IPS DF 6.9 (cell line): ENCODE data around the gene PARD3B.

Experiments used
- DNase-seq: peaks from one replicate; pipeline ENCODE4 v3.0.0-alpha.2; 2013; ENCODE audit warnings: low read depth, low spot score
- H3K27ac ChIP-seq: one replicate; pipeline ENCODE4 v1.5.1; 2013; ENCODE audit warnings: low read length, control low read depth
- H3K27me3 ChIP-seq: 2 replicates; pipeline ENCODE4 v1.6.1; 2013; ENCODE audit warnings: mild to moderate bottlenecking, low read length; ENCODE audit not compliant: control insufficient read depth, insufficient read depth
- H3K36me3 ChIP-seq: 2 replicates; pipeline ENCODE4 v1.6.1; 2013; ENCODE audit warnings: low read length; ENCODE audit not compliant: control insufficient read depth, insufficient read depth
- H3K4me1 ChIP-seq: 2 replicates; pipeline ENCODE4 v1.6.1; 2013; ENCODE audit warnings: low read length; ENCODE audit not compliant: control insufficient read depth, insufficient read depth
- H3K4me3 ChIP-seq: 2 replicates; pipeline ENCODE4 v1.5.1; 2013; ENCODE audit warnings: mild to moderate bottlenecking, low read length
- H3K9me3 ChIP-seq: 2 replicates; pipeline ENCODE4 v1.6.1; 2013; ENCODE audit warnings: low read length, inconsistent platforms; ENCODE audit not compliant: control insufficient read depth, insufficient read depth
- WGBS: extraction: QIAGEN DNeasy Blood & Tissue Kit; methylation state at CpG from one replicate; pipeline ENCODE4 v1.1.7; 2013; ENCODE audit warnings: mixed read lengths, missing lambda C conversion rate; ENCODE audit not compliant: insufficient read length, insufficient coverage; 5-methylcytosine and 5-hydroxymethylcytosine counted together

PARD3B gene

DNA sequence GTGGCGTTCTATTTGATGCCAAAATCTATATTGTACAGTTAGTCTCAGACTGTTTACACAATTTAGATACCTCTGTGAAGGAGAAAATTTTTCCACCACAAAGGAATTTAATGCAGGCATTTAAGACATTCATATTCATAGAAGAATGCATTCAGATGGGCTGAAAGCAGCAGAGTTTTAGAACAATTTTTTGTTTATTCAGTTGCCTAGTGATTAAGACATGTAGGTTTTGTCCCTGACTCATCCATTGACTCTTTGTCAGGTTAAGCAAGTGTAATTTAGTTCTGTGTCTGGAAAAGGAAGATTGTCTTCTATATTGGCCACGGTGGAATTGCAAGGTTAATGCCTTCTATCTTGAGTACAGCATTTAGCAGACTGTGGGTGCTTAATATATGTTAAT is 515.0 kb downstream of the PARD3B start:
- Histone ChIP-seq H3K4me1 (no peaks in the 10 kb centered on the region), H3K36me3 (no peaks in the 10 kb centered on the region), H3K27me3 (no peaks in the 10 kb centered on the region), H3K27ac (no peak overlapping the region), H3K4me3 (no peak overlapping the region), H3K9me3 (no peaks in the 10 kb centered on the region)
- no peak for DNase-seq
- WGBS: no CpG with 5 or more reads among the region's 2 CpGs

- no peaks in the 10 kb centered on the region for H3K27me3 ChIP-seq
- no peak overlapping the region for H3K4me3 ChIP-seq
- no peaks in the 10 kb centered on the region for H3K9me3 ChIP-seq
- no peak for DNase-seq
- no peaks in the 10 kb centered on the region for H3K36me3 ChIP-seq
- WGBS: no CpG with 5 or more reads among the region's 5 CpGs
- peaks cover 1% of the 10 kb centered on the region; the same call in 1 of the 2 replicates for H3K4me1 ChIP-seq
- H3K27ac ChIP-seq: no peak overlapping the region
Measured at GRCh38 chr2:205066081-205066480, 520.8 kb downstream of the PARD3B start.

- Histone ChIP-seq H3K27ac (no peak overlapping the region), H3K27me3 (no peaks in the 10 kb centered on the region), H3K4me1 (peaks cover 1% of the 10 kb centered on the region; the same call in 1 of the 2 replicates), H3K4me3 (no peak overlapping the region), H3K9me3 (no peaks in the 10 kb centered on the region), H3K36me3 (no peaks in the 10 kb centered on the region)
- WGBS: no CpG with 5 or more reads among the region's 1 CpG
- no peak for DNase-seq
Measured at GRCh38 chr2:205069928-205070327, 524.7 kb downstream of the PARD3B start.

DNA sequence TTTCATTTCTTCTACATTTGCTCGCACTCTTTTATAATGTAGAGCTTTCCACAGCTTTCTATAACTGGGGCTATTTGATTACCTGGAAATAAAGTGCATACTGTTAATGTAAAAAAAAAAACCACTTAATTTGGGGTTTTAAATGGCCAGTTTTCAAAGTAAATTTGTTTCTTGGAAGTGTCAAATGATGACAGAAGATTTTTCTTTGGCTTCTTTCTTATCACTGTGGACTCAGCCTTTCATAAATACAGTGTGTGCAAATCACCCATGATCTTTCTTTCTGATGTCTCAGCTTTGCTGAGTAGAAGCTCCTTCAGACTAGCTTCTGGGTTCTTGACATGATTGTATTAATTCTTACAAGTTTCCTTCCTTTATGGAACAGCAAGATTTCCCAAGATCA is 525.6 kb downstream of the PARD3B start:
- no CpG with 5 or more reads among the region's 1 CpG for WGBS
- no peak overlapping the region for H3K27ac ChIP-seq

GRCh38 chr2:205073433-205074020 is 528.3 kb downstream of the PARD3B start:
- Histone ChIP-seq H3K4me3 (no peak overlapping the region), H3K27ac (no peak overlapping the region), H3K9me3 (no peaks in the 10 kb centered on the region), H3K4me1 (peaks cover 1% of the 10 kb centered on the region; the same call in 1 of the 2 replicates), H3K36me3 (no peaks in the 10 kb centered on the region), H3K27me3 (no peaks in the 10 kb centered on the region)
- no peak for DNase-seq
- no CpG with 5 or more reads among the region's 2 CpGs for WGBS

More for the DNA sequence above, 525.6 kb downstream of the PARD3B start:
- H3K4me1 ChIP-seq: peaks cover 1% of the 10 kb centered on the region; the same call in 1 of the 2 replicates
- DNase-seq: no peak
- no peaks in the 10 kb centered on the region for H3K9me3 ChIP-seq
- H3K27me3 ChIP-seq: no peaks in the 10 kb centered on the region
- no peaks in the 10 kb centered on the region for H3K36me3 ChIP-seq
- no peak overlapping the region for H3K4me3 ChIP-seq

- H3K4me1 ChIP-seq: no peaks in the 10 kb centered on the region
- no peak for DNase-seq
- no CpG with 5 or more reads among the region's 3 CpGs for whole genome bisulfite sequencing
- no peaks in the 10 kb centered on the region for H3K9me3 ChIP-seq
- no peak overlapping the region for H3K27ac ChIP-seq
- H3K36me3 ChIP-seq: no peaks in the 10 kb centered on the region
- H3K27me3 ChIP-seq: no peaks in the 10 kb centered on the region
- no peak overlapping the region for H3K4me3 ChIP-seq
Measured at GRCh38 chr2:205076405-205076804, 531.1 kb downstream of the PARD3B start.

GRCh38 chr2:205077159-205077558 is 531.9 kb downstream of the PARD3B start:
- no peak for DNase-seq
- no peaks in the 10 kb centered on the region for H3K9me3 ChIP-seq
- H3K4me3 ChIP-seq: no peak overlapping the region
- no peaks in the 10 kb centered on the region for H3K36me3 ChIP-seq
- H3K27ac ChIP-seq: no peak overlapping the region
- no peaks in the 10 kb centered on the region for H3K27me3 ChIP-seq
- H3K4me1 ChIP-seq: no peaks in the 10 kb centered on the region
- WGBS: no CpG with 5 or more reads among the region's 3 CpGs

GRCh38 chr2:205078762-205079161 is 533.5 kb downstream of the PARD3B start:
- no peaks in the 10 kb centered on the region for H3K27me3 ChIP-seq
- H3K9me3 ChIP-seq: no peaks in the 10 kb centered on the region
- H3K4me1 ChIP-seq: no peaks in the 10 kb centered on the region
- H3K36me3 ChIP-seq: no peaks in the 10 kb centered on the region
- no peak overlapping the region for H3K4me3 ChIP-seq
- no peak for DNase-seq
- no CpG with 5 or more reads among the region's 6 CpGs for WGBS
- H3K27ac ChIP-seq: no peak overlapping the region

- no peak overlapping the region for H3K27ac ChIP-seq
- no peaks in the 10 kb centered on the region for H3K9me3 ChIP-seq
- H3K4me3 ChIP-seq: no peak overlapping the region
- WGBS: no CpG with 5 or more reads among the region's 3 CpGs
- no peaks in the 10 kb centered on the region for H3K27me3 ChIP-seq
- no peaks in the 10 kb centered on the region for H3K36me3 ChIP-seq
- no peaks in the 10 kb centered on the region for H3K4me1 ChIP-seq
- DNase-seq: no peak
Measured at GRCh38 chr2:205079173-205079572, 533.9 kb downstream of the PARD3B start.

GRCh38 chr2:205086662-205087061 is 541.4 kb downstream of the PARD3B start:
- Histone ChIP-seq H3K27ac (no peak overlapping the region), H3K4me1 (no peaks in the 10 kb centered on the region), H3K9me3 (no peaks in the 10 kb centered on the region), H3K36me3 (no peaks in the 10 kb centered on the region), H3K4me3 (no peak overlapping the region), H3K27me3 (no peaks in the 10 kb centered on the region)
- WGBS: no CpG with 5 or more reads among the region's 1 CpG
- DNase-seq: no peak

DNA sequence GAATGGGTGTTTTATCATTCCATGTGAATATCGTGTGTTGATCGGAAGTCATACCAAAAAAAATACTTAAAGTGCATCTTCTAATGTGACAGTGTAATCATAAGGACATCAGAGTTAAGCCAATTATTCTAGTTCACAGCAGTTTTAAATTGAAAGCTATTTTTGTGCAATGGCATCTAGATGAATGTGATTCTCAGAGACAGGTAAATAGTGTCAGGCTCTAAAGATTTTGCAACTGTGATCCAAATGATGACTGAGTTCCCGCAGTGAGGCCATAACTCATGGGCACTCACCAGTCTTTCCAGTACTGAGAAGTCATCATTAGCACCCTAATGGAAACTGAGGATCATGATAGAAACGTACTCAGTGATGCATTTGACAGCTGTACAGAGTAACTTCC is 542.6 kb downstream of the PARD3B start:
- WGBS: no CpG with 5 or more reads among the region's 4 CpGs
- no peaks in the 10 kb centered on the region for H3K4me1 ChIP-seq
- no peaks in the 10 kb centered on the region for H3K36me3 ChIP-seq
- no peak for DNase-seq
- no peaks in the 10 kb centered on the region for H3K27me3 ChIP-seq
- H3K9me3 ChIP-seq: no peaks in the 10 kb centered on the region
- no peak overlapping the region for H3K27ac ChIP-seq
- H3K4me3 ChIP-seq: no peak overlapping the region
